ENCODE results near the gene SELENOV. TPM values are rescaled to one million over a fixed set of nuclear protein-coding genes. Genes with fewer than 3 reads are reported as not detected.

The SELENOV gene
- total and polyA plus RNA-seq, 2 donors (not counting 1 experiment from before 2014, with no cell fraction given): not detected

GRCh38 chr19:39506598-39506943 is 8.4 kb upstream of the SELENOV start:
- no peak for DNase-seq (ENCODE audit: low read depth in 2 of 2)
- Histone ChIP-seq H3K4me3 (replicated peaks in 1 of 4; ENCODE audit: control extremely low read depth in 1 of 4, insufficient read depth in 1 of 4, low read depth in 3 of 4, low read length in 4 of 4) (no peak overlapping the region), H3K79me2 (ENCODE audit: control insufficient read depth, insufficient read depth, low read length) (no peaks in the 10 kb centered on the region), H3K9ac (ENCODE audit: insufficient read depth, low read length) (no peak overlapping the region), H3K27ac (ENCODE audit: insufficient read depth, low read length) (no peak overlapping the region), H2AFZ (ENCODE audit: low read length) (no peak overlapping the region), H3K4me1 (ENCODE audit: control insufficient read depth, extremely low read depth, insufficient read depth, low read length) (no peaks in the 10 kb centered on the region), H3K9me3 (ENCODE audit: control insufficient read depth, insufficient read depth, low read depth, low read length) (no peaks in the 10 kb centered on the region), H3K27me3 (ENCODE audit: control insufficient read depth, insufficient read depth, low read length) (peaks cover 19% of the 10 kb centered on the region), H3K4me2 (ENCODE audit: extremely low read depth, insufficient read depth, low read length) (no peak overlapping the region), H3K36me3 (ENCODE audit: control insufficient read depth, insufficient read depth, low read length) (no peaks in the 10 kb centered on the region), H4K20me1 (ENCODE audit: control insufficient read depth, extremely low read depth, insufficient read depth, low read length) (no peaks in the 10 kb centered on the region)
- TF ChIP-seq CTCF (conservative IDR thresholded peaks at IDR 0.05 in 1 of 2, IDR thresholded peaks at IDR 0.05 in 1 of 2; ENCODE audit: low read depth in 1 of 2, low read length in 2 of 2) (no peak), EZH2 (IDR thresholded peaks at IDR 0.05; ENCODE audit: low read length, missing control alignments) (no peak)

GRCh38 chr19:39506944-39507714 is 7.8 kb upstream of the SELENOV start:
- Histone ChIP-seq H3K4me3 (replicated peaks in 1 of 4; ENCODE audit: control extremely low read depth in 1 of 4, insufficient read depth in 1 of 4, low read depth in 3 of 4, low read length in 4 of 4) (peak overlapping the region; percentile 30 to 52 (median 46)), H3K9ac (ENCODE audit: insufficient read depth, low read length) (no peak overlapping the region), H3K4me2 (ENCODE audit: extremely low read depth, insufficient read depth, low read length) (peak overlapping the region; percentile 64), H3K79me2 (ENCODE audit: control insufficient read depth, insufficient read depth, low read length) (no peaks in the 10 kb centered on the region), H3K4me1 (ENCODE audit: control insufficient read depth, extremely low read depth, insufficient read depth, low read length) (no peaks in the 10 kb centered on the region), H4K20me1 (ENCODE audit: control insufficient read depth, extremely low read depth, insufficient read depth, low read length) (no peaks in the 10 kb centered on the region), H2AFZ (ENCODE audit: low read length) (peak overlapping the region; percentile 69), H3K9me3 (ENCODE audit: control insufficient read depth, insufficient read depth, low read depth, low read length) (no peaks in the 10 kb centered on the region), H3K27ac (ENCODE audit: insufficient read depth, low read length) (no peak overlapping the region), H3K27me3 (ENCODE audit: control insufficient read depth, insufficient read depth, low read length) (peaks cover 21% of the 10 kb centered on the region), H3K36me3 (ENCODE audit: control insufficient read depth, insufficient read depth, low read length) (no peaks in the 10 kb centered on the region)
- TF ChIP-seq EZH2 (IDR thresholded peaks at IDR 0.05; ENCODE audit: low read length, missing control alignments) (peak; percentile 72), CTCF (conservative IDR thresholded peaks at IDR 0.05 in 1 of 2, IDR thresholded peaks at IDR 0.05 in 1 of 2; ENCODE audit: low read depth in 1 of 2, low read length in 2 of 2) (no peak)
- peak; percentile 44 to 69 for DNase-seq (ENCODE audit: low read depth in 2 of 2)

DNA sequence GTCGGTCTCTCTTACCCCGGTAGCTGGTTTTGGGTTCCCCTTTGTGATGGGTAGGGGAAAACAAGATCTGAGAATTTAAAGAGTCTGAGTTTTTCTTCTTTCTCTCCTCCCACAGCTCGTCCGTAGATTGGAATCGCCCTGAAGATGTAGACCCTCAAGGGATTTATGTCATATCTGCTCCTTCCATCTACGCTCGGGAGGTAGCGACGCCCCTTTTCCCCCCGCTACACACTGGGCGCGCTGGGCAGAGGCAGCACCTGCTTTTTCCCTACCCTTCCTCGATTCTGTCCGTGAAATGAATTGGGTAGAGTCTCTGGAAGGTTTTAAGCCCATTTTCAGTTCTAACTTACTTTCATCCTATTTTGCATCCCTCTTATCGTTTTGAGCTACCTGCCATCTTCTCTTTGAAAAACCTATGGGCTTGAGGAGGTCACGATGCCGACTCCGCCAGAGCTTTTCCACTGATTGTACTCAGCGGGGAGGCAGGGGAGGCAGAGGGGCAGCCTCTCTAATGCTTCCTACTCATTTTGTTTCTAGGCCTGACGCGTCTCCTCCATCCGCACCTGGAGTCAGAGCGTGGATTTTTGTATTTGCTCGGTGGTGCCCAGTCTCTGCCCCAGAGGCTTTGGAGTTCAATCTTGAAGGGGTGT is 7.1 kb upstream of the SELENOV start:
- H3K4me3 ChIP-seq (replicated peaks in 1 of 4; ENCODE audit: control extremely low read depth in 1 of 4, insufficient read depth in 1 of 4, low read depth in 3 of 4, low read length in 4 of 4): peak overlapping the region in 3 of 4 experiments; percentile 30 to 52 (median 46)
- TF ChIP-seq CTCF (conservative IDR thresholded peaks at IDR 0.05 in 1 of 2, IDR thresholded peaks at IDR 0.05 in 1 of 2; ENCODE audit: low read depth in 1 of 2, low read length in 2 of 2) (no peak), EZH2 (IDR thresholded peaks at IDR 0.05; ENCODE audit: low read length, missing control alignments) (peak; percentile 67)
- no peaks in the 10 kb centered on the region for H3K9me3 ChIP-seq (ENCODE audit: control insufficient read depth, insufficient read depth, low read depth, low read length)
- DNase-seq (ENCODE audit: low read depth in 2 of 2): no peak
- no peaks in the 10 kb centered on the region for H3K4me1 ChIP-seq (ENCODE audit: control insufficient read depth, extremely low read depth, insufficient read depth, low read length)
- H3K4me2 ChIP-seq (ENCODE audit: extremely low read depth, insufficient read depth, low read length): peak overlapping the region; percentile 62
- peak overlapping the region; percentile 69 for H2AFZ ChIP-seq (ENCODE audit: low read length)
- H4K20me1 ChIP-seq (ENCODE audit: control insufficient read depth, extremely low read depth, insufficient read depth, low read length): no peaks in the 10 kb centered on the region
- no peak overlapping the region for H3K27ac ChIP-seq (ENCODE audit: insufficient read depth, low read length)
- H3K79me2 ChIP-seq (ENCODE audit: control insufficient read depth, insufficient read depth, low read length): no peaks in the 10 kb centered on the region
- H3K9ac ChIP-seq (ENCODE audit: insufficient read depth, low read length): no peak overlapping the region
- H3K27me3 ChIP-seq (ENCODE audit: control insufficient read depth, insufficient read depth, low read length): peaks cover 24% of the 10 kb centered on the region
- H3K36me3 ChIP-seq (ENCODE audit: control insufficient read depth, insufficient read depth, low read length): no peaks in the 10 kb centered on the region

Measured in fibroblast of lung (primary cell).